HepG2 (cell line): ENCODE results near the gene LANCL2. TPM values are rescaled to one million over a fixed set of nuclear protein-coding genes. Genes with fewer than 3 reads are reported as not detected.

Experiments used
- ASH2L ChIP-seq: fragments of 300-600, 200-600 bp; sonication (generic); IDR thresholded peaks from 2 replicates; pipeline ENCODE4 v1.7.0; 2017; ENCODE audit warnings: low read depth, mild to moderate bottlenecking, moderate library complexity, mixed read lengths, low read length; ENCODE audit not compliant: insufficient read length
- GABPA ChIP-seq, 2 experiments: IDR thresholded peaks; 2 replicates each; pipeline ENCODE4 v1.6.1; 2011 to 2016; ENCODE audit warnings: low read depth in 2 of 2, low read length in 1 of 2, missing biosample characterization in 1 of 2, missing genetic modification characterization in 1 of 2
- KAT2B ChIP-seq: fragments of 150-350 bp; IDR thresholded peaks from 2 replicates; pipeline ENCODE4 v1.6.1; 2014; ENCODE audit warnings: low read depth, low read length, borderline replicate concordance
- KLF13 ChIP-seq: sonication (generic); formaldehyde crosslinking; IDR thresholded peaks from 2 replicates; pipeline ENCODE4 v1.4.0; 2020; ENCODE audit warnings: mild to moderate bottlenecking, missing genetic modification reagents
- PRMT3 ChIP-seq: sonication (generic); formaldehyde crosslinking; IDR thresholded peaks from 2 replicates; pipeline ENCODE4 v1.8.1; 2022; ENCODE audit warnings: low read depth, mild to moderate bottlenecking, moderate library complexity, missing genetic modification reagents, borderline replicate concordance
- SP2 ChIP-seq: sonication (generic); formaldehyde crosslinking; IDR thresholded peaks from 2 replicates; pipeline ENCODE4 v1.5.1; 2020; ENCODE audit warnings: mild to moderate bottlenecking, missing genetic modification reagents
- TCF12 ChIP-seq, 2 experiments: fragments of 450-650 bp in 1 of 2; sonication (generic) in 1 of 2; formaldehyde crosslinking in 1 of 2; IDR thresholded peaks; 2 replicates each; pipeline versions ENCODE4 v1.6.1 to v1.8.0; 2017 to 2022; ENCODE audit warnings: antibody characterized with exemption in 1 of 2, mild to moderate bottlenecking in 1 of 2, missing genetic modification reagents in 1 of 2, moderate library complexity in 1 of 2
- ZNF891 ChIP-seq: sonication (generic); formaldehyde crosslinking; IDR thresholded peaks from 2 replicates; pipeline ENCODE4 v1.5.0; 2020; ENCODE audit warnings: mild to moderate bottlenecking, missing genetic modification reagents
- polyA plus RNA-seq, 8 experiments: library from polyadenylated mRNA; depleted of rRNA in 3 of 8; stranded (reverse) in 7 of 8; unstranded in 1 of 8; fragments of >200 nt; fragmentation: Illumina TruSeq in 4 of 8; extraction: Trizol in 4 of 8; gene quantifications; 2 replicates each; pipeline versions ENCODE4 v1.2.1 to v1.2.3, GENCODE V29; 2011 to 2016; ENCODE audit warnings: low read depth in 4 of 8, missing spikeins in 1 of 8, mixed read lengths in 1 of 8; ENCODE audit not compliant: insufficient read depth in 1 of 8
- total RNA-seq, 5 experiments: library from RNA; depleted of rRNA; stranded (reverse); fragments of >200 nt; fragmentation: Illumina TruSeq; extraction: Trizol; gene quantifications; 2 replicates each; pipeline ENCODE4 v1.2.3, GENCODE V29; 2016; ENCODE audit warnings: low read depth in 1 of 5
- TF ChIP-seq, protein P1 (sequence below), 2 experiments: fragments of 450-650 bp in 1 of 2; sonication (generic) in 1 of 2; formaldehyde crosslinking in 1 of 2; IDR thresholded peaks; 2 replicates each; pipeline versions ENCODE4 v1.6.1 to v1.8.0; 2016 to 2022; ENCODE audit warnings: antibody characterized with exemption in 1 of 2, mild to moderate bottlenecking in 1 of 2, missing genetic modification reagents in 1 of 2
- TF ChIP-seq, protein P2 (sequence below): sonication (generic); formaldehyde crosslinking; IDR thresholded peaks from 2 replicates; pipeline ENCODE4 v1.5.0; 2020; ENCODE audit warnings: mild to moderate bottlenecking, missing genetic modification reagents
- TF ChIP-seq, protein P3 (sequence below): sonication (generic); formaldehyde crosslinking; IDR thresholded peaks from 2 replicates; pipeline ENCODE4 v1.4.0; 2020; ENCODE audit warnings: missing genetic modification reagents

Gene LANCL2
- total and polyA plus RNA-seq, 2 of the 13 experiments (the other 11 are each of a cell fraction or from before 2014, with no cell fraction given): 10.0 to 13.8 TPM

DNA sequence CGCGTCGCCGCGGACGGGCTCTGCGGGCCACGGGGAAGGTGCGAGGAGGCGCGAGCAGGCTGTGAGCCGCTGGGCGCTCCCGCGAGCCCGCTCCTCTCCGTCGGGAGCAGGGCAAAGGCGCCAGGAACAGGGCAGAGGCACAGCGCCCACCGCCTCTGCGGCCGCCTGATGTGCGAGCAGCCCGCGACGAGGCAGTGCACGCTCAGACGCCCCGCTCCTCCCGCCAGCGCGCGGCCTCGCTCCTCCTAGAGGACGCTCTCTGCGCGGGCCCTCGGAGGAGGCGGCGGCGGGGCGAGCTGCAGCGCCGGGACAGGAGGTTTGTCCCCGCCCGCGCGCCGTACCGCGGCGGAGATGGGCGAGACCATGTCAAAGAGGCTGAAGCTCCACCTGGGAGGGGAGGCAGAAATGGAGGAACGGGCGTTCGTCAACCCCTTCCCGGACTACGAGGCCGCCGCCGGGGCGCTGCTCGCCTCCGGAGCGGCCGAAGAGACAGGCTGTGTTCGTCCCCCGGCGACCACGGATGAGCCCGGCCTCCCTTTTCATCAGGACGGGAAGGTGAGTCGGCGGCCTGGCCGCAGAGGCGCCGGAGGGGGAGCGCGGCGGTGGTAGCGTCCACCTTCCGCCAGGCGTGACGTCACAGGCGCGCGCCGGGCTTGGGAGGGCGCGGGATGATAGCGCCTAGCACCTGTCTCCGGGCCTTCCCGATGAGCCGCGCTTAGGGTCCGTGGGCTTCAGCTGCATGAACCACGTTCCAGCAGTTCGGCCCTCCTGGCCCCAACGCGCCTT lies 731 bp downstream of the LANCL2 start (continued):
- TF ChIP-seq, protein P1, sequence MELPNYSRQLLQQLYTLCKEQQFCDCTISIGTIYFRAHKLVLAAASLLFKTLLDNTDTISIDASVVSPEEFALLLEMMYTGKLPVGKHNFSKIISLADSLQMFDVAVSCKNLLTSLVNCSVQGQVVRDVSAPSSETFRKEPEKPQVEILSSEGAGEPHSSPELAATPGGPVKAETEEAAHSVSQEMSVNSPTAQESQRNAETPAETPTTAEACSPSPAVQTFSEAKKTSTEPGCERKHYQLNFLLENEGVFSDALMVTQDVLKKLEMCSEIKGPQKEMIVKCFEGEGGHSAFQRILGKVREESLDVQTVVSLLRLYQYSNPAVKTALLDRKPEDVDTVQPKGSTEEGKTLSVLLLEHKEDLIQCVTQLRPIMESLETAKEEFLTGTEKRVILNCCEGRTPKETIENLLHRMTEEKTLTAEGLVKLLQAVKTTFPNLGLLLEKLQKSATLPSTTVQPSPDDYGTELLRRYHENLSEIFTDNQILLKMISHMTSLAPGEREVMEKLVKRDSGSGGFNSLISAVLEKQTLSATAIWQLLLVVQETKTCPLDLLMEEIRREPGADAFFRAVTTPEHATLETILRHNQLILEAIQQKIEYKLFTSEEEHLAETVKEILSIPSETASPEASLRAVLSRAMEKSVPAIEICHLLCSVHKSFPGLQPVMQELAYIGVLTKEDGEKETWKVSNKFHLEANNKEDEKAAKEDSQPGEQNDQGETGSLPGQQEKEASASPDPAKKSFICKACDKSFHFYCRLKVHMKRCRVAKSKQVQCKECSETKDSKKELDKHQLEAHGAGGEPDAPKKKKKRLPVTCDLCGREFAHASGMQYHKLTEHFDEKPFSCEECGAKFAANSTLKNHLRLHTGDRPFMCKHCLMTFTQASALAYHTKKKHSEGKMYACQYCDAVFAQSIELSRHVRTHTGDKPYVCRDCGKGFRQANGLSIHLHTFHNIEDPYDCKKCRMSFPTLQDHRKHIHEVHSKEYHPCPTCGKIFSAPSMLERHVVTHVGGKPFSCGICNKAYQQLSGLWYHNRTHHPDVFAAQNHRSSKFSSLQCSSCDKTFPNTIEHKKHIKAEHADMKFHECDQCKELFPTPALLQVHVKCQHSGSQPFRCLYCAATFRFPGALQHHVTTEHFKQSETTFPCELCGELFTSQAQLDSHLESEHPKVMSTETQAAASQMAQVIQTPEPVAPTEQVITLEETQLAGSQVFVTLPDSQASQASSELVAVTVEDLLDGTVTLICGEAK (IDR thresholded peaks at IDR 0.05): no peak
- TF ChIP-seq, protein P1 (CRISPR knock-in tag; IDR thresholded peaks at IDR 0.05): peak; percentile 55
- TF ChIP-seq TCF12 (IDR thresholded peaks at IDR 0.05) (no peak), TCF12 (CRISPR knock-in tag; IDR thresholded peaks at IDR 0.05) (0 out of 2 replicates have a peak, but pooled peaks have one; percentile 23), GABPA (IDR thresholded peaks at IDR 0.05; ENCODE audit: low read depth, low read length) (peak; percentile 67), GABPA (CRISPR knock-in tag; IDR thresholded peaks at IDR 0.05; ENCODE audit: low read depth) (peak; percentile 82), PRMT3 (0 out of 2 replicates have a peak, but pooled peaks have one; percentile 47), SP2 (CRISPR knock-in tag) (0 out of 2 replicates have a peak, but pooled peaks have one; percentile 41), KLF13 (CRISPR knock-in tag) (peak; percentile 66), ZNF891 (CRISPR knock-in tag) (peak; percentile 90), ASH2L (peak; percentile 96), KAT2B (no peak)
- TF ChIP-seq, protein P2, sequence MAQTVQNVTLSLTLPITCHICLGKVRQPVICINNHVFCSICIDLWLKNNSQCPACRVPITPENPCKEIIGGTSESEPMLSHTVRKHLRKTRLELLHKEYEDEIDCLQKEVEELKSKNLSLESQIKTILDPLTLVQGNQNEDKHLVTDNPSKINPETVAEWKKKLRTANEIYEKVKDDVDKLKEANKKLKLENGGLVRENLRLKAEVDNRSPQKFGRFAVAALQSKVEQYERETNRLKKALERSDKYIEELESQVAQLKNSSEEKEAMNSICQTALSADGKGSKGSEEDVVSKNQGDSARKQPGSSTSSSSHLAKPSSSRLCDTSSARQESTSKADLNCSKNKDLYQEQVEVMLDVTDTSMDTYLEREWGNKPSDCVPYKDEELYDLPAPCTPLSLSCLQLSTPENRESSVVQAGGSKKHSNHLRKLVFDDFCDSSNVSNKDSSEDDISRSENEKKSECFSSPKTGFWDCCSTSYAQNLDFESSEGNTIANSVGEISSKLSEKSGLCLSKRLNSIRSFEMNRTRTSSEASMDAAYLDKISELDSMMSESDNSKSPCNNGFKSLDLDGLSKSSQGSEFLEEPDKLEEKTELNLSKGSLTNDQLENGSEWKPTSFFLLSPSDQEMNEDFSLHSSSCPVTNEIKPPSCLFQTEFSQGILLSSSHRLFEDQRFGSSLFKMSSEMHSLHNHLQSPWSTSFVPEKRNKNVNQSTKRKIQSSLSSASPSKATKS (CRISPR knock-in tag): no peak; the same call in 1 of the 2 replicates
- TF ChIP-seq, protein P3, sequence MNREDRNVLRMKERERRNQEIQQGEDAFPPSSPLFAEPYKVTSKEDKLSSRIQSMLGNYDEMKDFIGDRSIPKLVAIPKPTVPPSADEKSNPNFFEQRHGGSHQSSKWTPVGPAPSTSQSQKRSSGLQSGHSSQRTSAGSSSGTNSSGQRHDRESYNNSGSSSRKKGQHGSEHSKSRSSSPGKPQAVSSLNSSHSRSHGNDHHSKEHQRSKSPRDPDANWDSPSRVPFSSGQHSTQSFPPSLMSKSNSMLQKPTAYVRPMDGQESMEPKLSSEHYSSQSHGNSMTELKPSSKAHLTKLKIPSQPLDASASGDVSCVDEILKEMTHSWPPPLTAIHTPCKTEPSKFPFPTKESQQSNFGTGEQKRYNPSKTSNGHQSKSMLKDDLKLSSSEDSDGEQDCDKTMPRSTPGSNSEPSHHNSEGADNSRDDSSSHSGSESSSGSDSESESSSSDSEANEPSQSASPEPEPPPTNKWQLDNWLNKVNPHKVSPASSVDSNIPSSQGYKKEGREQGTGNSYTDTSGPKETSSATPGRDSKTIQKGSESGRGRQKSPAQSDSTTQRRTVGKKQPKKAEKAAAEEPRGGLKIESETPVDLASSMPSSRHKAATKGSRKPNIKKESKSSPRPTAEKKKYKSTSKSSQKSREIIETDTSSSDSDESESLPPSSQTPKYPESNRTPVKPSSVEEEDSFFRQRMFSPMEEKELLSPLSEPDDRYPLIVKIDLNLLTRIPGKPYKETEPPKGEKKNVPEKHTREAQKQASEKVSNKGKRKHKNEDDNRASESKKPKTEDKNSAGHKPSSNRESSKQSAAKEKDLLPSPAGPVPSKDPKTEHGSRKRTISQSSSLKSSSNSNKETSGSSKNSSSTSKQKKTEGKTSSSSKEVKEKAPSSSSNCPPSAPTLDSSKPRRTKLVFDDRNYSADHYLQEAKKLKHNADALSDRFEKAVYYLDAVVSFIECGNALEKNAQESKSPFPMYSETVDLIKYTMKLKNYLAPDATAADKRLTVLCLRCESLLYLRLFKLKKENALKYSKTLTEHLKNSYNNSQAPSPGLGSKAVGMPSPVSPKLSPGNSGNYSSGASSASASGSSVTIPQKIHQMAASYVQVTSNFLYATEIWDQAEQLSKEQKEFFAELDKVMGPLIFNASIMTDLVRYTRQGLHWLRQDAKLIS (CRISPR knock-in tag): no peak; the same call in 1 of the 2 replicates
